Measurements from ENCODE around the gene LMTK2.

The LMTK2 gene

DNA sequence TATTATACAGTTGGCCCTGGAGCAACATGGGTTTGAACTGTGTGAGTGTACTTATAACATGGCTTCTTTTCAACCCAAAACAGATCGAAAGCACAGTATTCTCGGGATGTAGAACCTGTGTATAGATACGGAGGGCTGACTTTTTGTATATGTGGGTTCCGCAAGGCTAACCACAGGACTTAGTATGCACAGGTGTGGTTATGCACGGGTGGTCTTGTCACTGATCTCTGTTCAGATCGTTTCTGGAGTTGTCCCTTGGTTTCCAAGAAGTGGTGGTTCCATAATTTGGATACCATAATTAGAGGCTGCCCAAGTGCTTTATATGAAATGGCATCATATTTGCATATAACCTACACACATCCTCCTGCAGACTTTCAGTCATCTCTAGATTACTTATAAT lies 93.7 kb downstream of the LMTK2 start:
- H3K4me3 ChIP-seq (ENCODE audit: low read depth, low read length), result no peak overlapping the region
- no peak for TF ChIP-seq CTCF (conservative IDR thresholded peaks at IDR 0.05; ENCODE audit: low read depth, low read length)
- DNase-seq (ENCODE audit: low read depth), result no peak

DNA sequence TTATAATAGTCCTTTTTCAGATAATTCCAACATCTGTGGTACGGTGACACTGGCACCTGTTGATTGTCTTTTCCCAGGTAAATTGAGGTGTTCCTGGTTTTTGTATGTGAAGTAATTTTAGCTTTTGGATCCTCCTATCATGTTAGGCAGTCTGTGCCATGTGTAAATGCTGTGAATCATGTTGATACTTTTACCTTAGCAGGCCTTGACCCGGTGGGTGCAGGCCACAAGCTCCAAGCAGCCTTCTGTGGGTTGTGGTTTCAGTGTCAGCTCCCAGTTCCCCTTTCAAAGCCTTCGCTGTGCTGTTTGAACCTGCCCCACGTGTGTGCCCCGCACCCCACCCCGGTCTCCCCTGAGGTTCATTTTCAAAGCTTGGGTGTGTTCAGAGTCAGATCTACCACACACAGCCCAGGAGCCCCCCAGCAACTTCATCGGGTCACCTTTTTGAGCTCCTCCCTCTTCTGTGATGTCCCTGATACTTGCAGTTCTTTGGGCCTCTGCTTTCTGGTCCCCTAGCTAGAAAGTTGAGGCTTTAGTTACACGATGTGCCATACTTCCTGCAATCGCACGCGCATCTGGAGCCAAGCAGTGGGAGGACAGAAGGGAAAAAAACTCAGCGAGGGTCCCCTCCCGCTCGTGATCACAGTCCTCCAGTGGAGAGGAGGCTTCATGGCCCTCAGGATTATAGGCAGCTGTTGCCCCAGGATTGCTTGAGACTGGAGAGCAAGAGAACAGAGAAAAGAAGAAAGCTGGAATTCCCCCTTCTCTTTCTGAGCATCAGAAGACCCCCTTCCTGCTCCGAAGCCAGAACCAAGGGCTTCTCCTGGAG lies 95.9 kb downstream of the LMTK2 start:
- no peak for TF ChIP-seq CTCF (conservative IDR thresholded peaks at IDR 0.05; ENCODE audit: low read depth, low read length)
- H3K4me3 ChIP-seq (ENCODE audit: low read depth, low read length), result no peak overlapping the region
- peak; percentile 26 for DNase-seq (ENCODE audit: low read depth)

DNA sequence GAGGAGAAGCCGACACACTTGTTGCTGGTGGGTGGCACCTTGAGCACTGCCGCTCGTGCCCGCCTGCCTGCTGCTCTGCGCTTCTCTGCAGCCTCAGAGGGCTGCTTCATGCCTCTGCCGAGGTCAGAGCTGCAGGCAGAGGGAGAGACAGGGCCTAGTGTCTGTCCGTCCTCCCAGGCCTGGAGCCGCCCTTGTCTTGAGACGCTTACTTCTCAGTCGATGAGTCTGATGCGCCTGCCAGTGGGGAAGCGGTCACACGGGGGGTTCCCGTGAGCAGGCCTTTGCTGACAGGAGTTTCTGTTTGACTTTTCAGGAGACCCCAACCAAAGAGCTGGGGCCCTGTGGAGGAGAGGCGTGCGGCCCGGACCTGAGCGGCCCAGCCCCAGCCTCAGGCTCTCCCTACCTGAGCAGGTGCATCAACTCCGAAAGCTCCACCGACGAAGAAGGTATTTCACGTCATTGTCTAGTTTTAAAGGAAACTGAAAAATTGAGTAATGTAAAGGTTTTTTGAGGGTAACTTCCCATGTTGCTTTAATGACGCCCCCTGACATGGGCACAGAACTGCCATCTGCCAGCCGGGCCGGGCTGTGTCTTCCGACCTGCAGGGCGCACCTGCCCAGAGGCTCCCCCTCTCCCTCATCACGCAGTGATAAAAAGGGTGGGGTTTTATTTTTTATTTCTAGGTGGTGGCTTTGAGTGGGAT lies 96.8 kb downstream of the LMTK2 start:
- no peak overlapping the region for H3K4me3 ChIP-seq (ENCODE audit: low read depth, low read length)
- no peak for DNase-seq (ENCODE audit: low read depth)
- no peak for TF ChIP-seq CTCF (conservative IDR thresholded peaks at IDR 0.05; ENCODE audit: low read depth, low read length)

DNA sequence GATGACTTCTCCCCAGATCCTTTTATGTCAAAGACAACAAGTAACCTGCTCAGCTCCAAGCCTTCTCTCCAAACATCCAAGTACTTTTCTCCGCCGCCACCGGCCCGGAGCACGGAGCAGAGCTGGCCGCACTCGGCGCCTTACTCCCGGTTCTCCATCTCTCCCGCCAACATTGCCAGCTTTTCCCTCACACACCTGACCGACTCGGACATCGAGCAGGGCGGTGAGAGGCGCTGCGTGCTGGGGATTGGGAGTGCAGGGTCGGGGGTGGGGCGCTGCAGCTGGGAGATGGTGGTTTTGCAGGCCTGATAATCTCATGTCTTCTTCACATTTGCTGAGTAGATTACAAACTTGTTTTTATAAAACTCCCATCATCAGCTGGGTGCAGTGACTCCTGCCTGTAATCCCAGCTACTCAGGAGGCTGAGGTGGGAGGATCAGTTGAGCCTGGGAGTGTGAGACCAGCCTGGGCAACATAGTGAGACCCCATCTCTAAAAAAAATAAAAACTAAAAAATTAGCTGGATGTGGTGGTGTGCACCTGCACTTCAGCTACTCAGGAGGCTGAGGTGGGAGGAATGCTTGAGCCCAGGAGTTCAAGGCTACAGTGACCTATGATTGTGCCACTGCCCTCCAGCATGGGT lies 97.4 kb downstream of the LMTK2 start:
- no peak overlapping the region for H3K4me3 ChIP-seq (ENCODE audit: low read depth, low read length)
- DNase-seq (ENCODE audit: low read depth), result no peak
- TF ChIP-seq CTCF (conservative IDR thresholded peaks at IDR 0.05; ENCODE audit: low read depth, low read length), result no peak

DNA sequence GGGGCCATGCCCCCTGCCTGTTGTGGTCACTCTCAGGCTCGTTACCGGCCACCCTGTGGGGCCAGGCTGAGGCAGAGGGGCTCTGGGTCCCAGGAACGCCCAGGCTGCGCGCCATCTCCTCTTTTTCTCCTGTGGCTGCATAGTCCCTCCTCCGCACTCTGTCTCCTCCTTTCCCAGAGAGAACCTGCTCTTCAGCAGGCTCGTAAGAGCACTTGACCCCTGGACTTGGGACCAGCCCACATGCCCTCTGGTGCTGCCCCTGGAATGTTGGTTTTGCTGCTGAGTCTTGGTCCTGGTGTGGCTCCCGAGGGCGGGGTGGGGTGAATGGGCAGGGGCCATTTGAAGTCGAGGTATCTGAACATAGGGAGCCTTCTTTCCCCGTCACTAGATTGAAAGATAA lies 98.0 kb downstream of the LMTK2 start:
- DNase-seq (ENCODE audit: low read depth), result no peak
- TF ChIP-seq CTCF (conservative IDR thresholded peaks at IDR 0.05; ENCODE audit: low read depth, low read length), result no peak

GRCh38 chr7:98205162-98205845 lies 98.6 kb downstream of the LMTK2 start:
- DNase-seq (ENCODE audit: low read depth), result no peak
- no peak overlapping the region for H3K4me3 ChIP-seq (ENCODE audit: low read depth, low read length)
- TF ChIP-seq CTCF (conservative IDR thresholded peaks at IDR 0.05; ENCODE audit: low read depth, low read length), result no peak

More for the DNA sequence above, 98.0 kb downstream of the LMTK2 start:
- H3K4me3 ChIP-seq (ENCODE audit: low read depth, low read length), result no peak overlapping the region
